Thyroid gland (tissue), 4 donors: ENCODE data around the gene SFXN5. TPM values are rescaled to one million over a fixed set of nuclear protein-coding genes. Genes with fewer than 3 reads are reported as not detected.

ENCODE experiments used
- DNase-seq, 2 donors: peaks; one replicate each; pipeline ENCODE4 v3.0.0-alpha.2; 2019
- H3K27ac ChIP-seq, 3 donors: fragments of 200-600 bp; sonication (generic); 1 replicate in 2 of 3; 2 replicates in 1 of 3; pipeline ENCODE4 v1.5.1; 2016 to 2019; ENCODE audit warnings: mild to moderate bottlenecking in 1 of 3, moderate library complexity in 1 of 3
- H3K27me3 ChIP-seq: fragments of 200-600 bp; sonication (generic); one replicate; pipeline ENCODE4 v1.5.1; 2019
- H3K36me3 ChIP-seq, 2 donors: fragments of 200-600 bp; sonication (generic); one replicate each; pipeline ENCODE4 v1.5.1; 2016 to 2019
- H3K4me1 ChIP-seq, 2 donors: fragments of 200-600 bp; sonication (generic); one replicate each; pipeline ENCODE4 v1.5.1; 2017 to 2019
- H3K4me3 ChIP-seq, 3 donors: fragments of 200-600 bp; sonication (generic); replicated peaks in 1 of 3; 1 replicate in 2 of 3; 2 replicates in 1 of 3; pipeline ENCODE4 v1.5.1; 2016; ENCODE audit warnings: mild to moderate bottlenecking in 1 of 3
- H3K9me3 ChIP-seq: fragments of 200-600 bp; sonication (generic); one replicate; pipeline ENCODE4 v1.5.1; 2017
- CTCF ChIP-seq, 6 experiments: fragments of 200-600 bp in 3 of 6; fragments of 450-650 bp in 3 of 6; sonication (generic) in 3 of 6; IDR thresholded peaks; one replicate each; pipeline ENCODE4 v1.5.1; 2016 to 2019; ENCODE audit warnings: antibody characterized with exemption in 6 of 6, mild to moderate bottlenecking in 2 of 6, inconsistent platforms in 1 of 6, moderate library complexity in 1 of 6
- POLR2A ChIP-seq, 2 donors: fragments of 450-650 bp; IDR thresholded peaks; one replicate each; pipeline ENCODE4 v1.6.1; 2017; ENCODE audit warnings: antibody characterized with exemption in 2 of 2, mild to moderate bottlenecking in 2 of 2, moderate library complexity in 1 of 2
- WGBS, 2 donors: methylation state at CpG; one replicate each; pipeline ENCODE4 v1.1.5; 2017; 5-methylcytosine and 5-hydroxymethylcytosine counted together
- intact Hi-C: fragments of 100-400 bp; cut with DNase I; formaldehyde crosslinking; loops from one replicate; pipeline ENCODE4 v1.15.1; 2023
- total RNA-seq, 4 donors: library from RNA; depleted of rRNA; stranded (reverse); fragments of >200 nt; gene quantifications; one replicate each; pipeline ENCODE4 v1.2.3, GENCODE V29; 2016

Gene SFXN5
- total RNA-seq, 4 donors from 2014 or later = 10.3 to 17.2 (median 16.5) TPM

- TF ChIP-seq POLR2A (IDR thresholded peaks at IDR 0.05) (no peak), CTCF (IDR thresholded peaks at IDR 0.05) (no peak)
- H3K36me3 ChIP-seq = no peaks in the 10 kb centered on the region
- no peak for DNase-seq
- no peak overlapping the region for H3K27ac ChIP-seq
- WGBS, 2 donors = 83 to 84% methylated on average over 7 of the region's 7 CpGs
- H3K9me3 ChIP-seq = no peaks in the 10 kb centered on the region
- H3K4me3 ChIP-seq = no peak overlapping the region
- intact Hi-C loops = no loop called here
- H3K27me3 ChIP-seq = no peaks in the 10 kb centered on the region
- H3K4me1 ChIP-seq = no peaks in the 10 kb centered on the region
Measured at GRCh38 chr2:72962911-72963310, 108.6 kb downstream of the SFXN5 start.

GRCh38 chr2:72961853-72962468 lies 109.6 kb downstream of the SFXN5 start:
- no peak for TF ChIP-seq POLR2A (IDR thresholded peaks at IDR 0.05)
- TF ChIP-seq CTCF (IDR thresholded peaks at IDR 0.05) = no peak
- no peaks in the 10 kb centered on the region for H3K36me3 ChIP-seq
- H3K27ac ChIP-seq = no peak overlapping the region
- no peaks in the 10 kb centered on the region for H3K9me3 ChIP-seq
- intact Hi-C loops = no loop called here
- no peak overlapping the region for H3K4me3 ChIP-seq
- no peaks in the 10 kb centered on the region for H3K27me3 ChIP-seq
- 87 to 91% methylated on average over 7 of the region's 8 CpGs for WGBS, 2 donors
- DNase-seq = no peak
- no peaks in the 10 kb centered on the region for H3K4me1 ChIP-seq

GRCh38 chr2:72961036-72961720 lies 110.3 kb downstream of the SFXN5 start:
- no peaks in the 10 kb centered on the region for H3K9me3 ChIP-seq
- H3K27ac ChIP-seq = no peak overlapping the region
- H3K36me3 ChIP-seq = no peaks in the 10 kb centered on the region
- no peaks in the 10 kb centered on the region for H3K4me1 ChIP-seq
- WGBS, 2 donors = 87 to 91% methylated on average over 27 of the region's 27 CpGs
- no peak overlapping the region for H3K4me3 ChIP-seq
- intact Hi-C loops = no loop called here
- no peak for TF ChIP-seq POLR2A (IDR thresholded peaks at IDR 0.05)
- TF ChIP-seq CTCF (IDR thresholded peaks at IDR 0.05) = no peak
- H3K27me3 ChIP-seq = no peaks in the 10 kb centered on the region
- no peak for DNase-seq

- no peaks in the 10 kb centered on the region for H3K27me3 ChIP-seq
Measured at GRCh38 chr2:72959995-72960981, 111.2 kb downstream of the SFXN5 start.

More at GRCh38 chr2:72959995-72960981, 111.2 kb downstream of the SFXN5 start:
- no peak for DNase-seq
- Histone ChIP-seq H3K36me3 (no peaks in the 10 kb centered on the region), H3K4me3 (no peak overlapping the region), H3K27ac (no peak overlapping the region), H3K9me3 (no peaks in the 10 kb centered on the region), H3K4me1 (no peaks in the 10 kb centered on the region)
- 96% methylated on average over 26 of the region's 26 CpGs for WGBS, 2 donors
- intact Hi-C loops = no loop called here
- TF ChIP-seq POLR2A (IDR thresholded peaks at IDR 0.05) = no peak
- TF ChIP-seq CTCF (IDR thresholded peaks at IDR 0.05) = no peak
